Ishikawa (cell line): ENCODE measurements around the gene TEX261.

Experiments used
- CEBPB ChIP-seq: IDR thresholded peaks from 2 replicates; pipeline ENCODE4 v1.6.1; 2012
- CREB1 ChIP-seq: IDR thresholded peaks from 2 replicates; pipeline ENCODE4 v1.6.1; 2012; ENCODE audit warnings: low read depth
- EGR1 ChIP-seq: IDR thresholded peaks from 2 replicates; pipeline ENCODE4 v1.6.1; 2012
- EP300 ChIP-seq: IDR thresholded peaks from 2 replicates; pipeline ENCODE4 v1.6.1; 2012; ENCODE audit warnings: borderline replicate concordance
- FOXM1 ChIP-seq: IDR thresholded peaks from 2 replicates; pipeline ENCODE4 v1.6.1; 2012; ENCODE audit warnings: low read depth, borderline replicate concordance
- NFIC ChIP-seq: IDR thresholded peaks from 2 replicates; pipeline ENCODE4 v1.6.1; 2012
- RAD21 ChIP-seq: IDR thresholded peaks from 2 replicates; pipeline ENCODE4 v1.6.1; 2012; ENCODE audit warnings: low read depth
- TAF1 ChIP-seq: IDR thresholded peaks from 2 replicates; pipeline ENCODE4 v1.6.1; 2012; ENCODE audit warnings: low read depth, mild to moderate bottlenecking
- TCF12 ChIP-seq: IDR thresholded peaks from 2 replicates; pipeline ENCODE4 v1.6.1; 2012; ENCODE audit warnings: low read depth
- TEAD4 ChIP-seq: IDR thresholded peaks from 2 replicates; pipeline ENCODE4 v1.6.1; 2012
- YY1 ChIP-seq: IDR thresholded peaks from 2 replicates; pipeline ENCODE4 v1.6.1; 2012; ENCODE audit warnings: low read depth
- ZBTB7A ChIP-seq: IDR thresholded peaks from 2 replicates; pipeline ENCODE4 v1.6.1; 2012; ENCODE audit warnings: low read depth
- TF ChIP-seq, protein P1 (sequence below): IDR thresholded peaks from 2 replicates; pipeline ENCODE4 v1.6.1; 2012
- TF ChIP-seq, protein P2 (sequence below): IDR thresholded peaks from 2 replicates; pipeline ENCODE4 v1.6.1; 2012; ENCODE audit warnings: low read depth, mild to moderate bottlenecking
- TF ChIP-seq, protein P3 (sequence below): IDR thresholded peaks from 2 replicates; pipeline ENCODE4 v1.6.1; 2012

The TEX261 gene

DNA sequence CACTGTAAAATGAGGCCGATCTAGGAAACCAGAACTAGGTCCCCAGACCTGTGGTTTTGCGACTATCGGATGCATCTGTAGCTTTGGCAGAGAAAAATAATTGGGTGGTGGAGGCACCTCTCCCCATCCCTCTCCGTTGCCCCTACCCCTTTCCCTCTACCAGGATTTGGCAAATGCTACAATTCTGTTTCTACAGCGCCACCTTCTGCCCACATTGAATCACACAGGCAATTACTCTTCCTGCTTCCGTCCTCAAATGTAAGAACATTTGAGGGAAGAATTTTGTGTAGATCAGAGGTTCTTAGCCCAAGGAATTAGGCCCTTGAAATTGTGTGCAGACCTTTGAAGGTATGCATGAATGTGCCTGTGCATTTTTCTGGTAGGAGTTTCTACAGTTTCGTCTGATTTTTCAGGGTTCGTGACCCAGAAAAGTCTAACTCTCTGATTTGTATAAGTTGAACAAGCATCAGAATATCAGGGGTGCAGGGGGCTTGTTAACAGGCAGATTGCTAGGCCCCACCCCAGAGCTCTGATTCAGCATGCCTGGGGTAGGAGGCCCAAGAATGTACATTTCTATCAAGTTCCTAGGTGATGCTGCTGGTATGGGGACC, 47.7 kb downstream of the TEX261 start:
- TF ChIP-seq TAF1 (no peak), RAD21 (peak; percentile 92)

DNA sequence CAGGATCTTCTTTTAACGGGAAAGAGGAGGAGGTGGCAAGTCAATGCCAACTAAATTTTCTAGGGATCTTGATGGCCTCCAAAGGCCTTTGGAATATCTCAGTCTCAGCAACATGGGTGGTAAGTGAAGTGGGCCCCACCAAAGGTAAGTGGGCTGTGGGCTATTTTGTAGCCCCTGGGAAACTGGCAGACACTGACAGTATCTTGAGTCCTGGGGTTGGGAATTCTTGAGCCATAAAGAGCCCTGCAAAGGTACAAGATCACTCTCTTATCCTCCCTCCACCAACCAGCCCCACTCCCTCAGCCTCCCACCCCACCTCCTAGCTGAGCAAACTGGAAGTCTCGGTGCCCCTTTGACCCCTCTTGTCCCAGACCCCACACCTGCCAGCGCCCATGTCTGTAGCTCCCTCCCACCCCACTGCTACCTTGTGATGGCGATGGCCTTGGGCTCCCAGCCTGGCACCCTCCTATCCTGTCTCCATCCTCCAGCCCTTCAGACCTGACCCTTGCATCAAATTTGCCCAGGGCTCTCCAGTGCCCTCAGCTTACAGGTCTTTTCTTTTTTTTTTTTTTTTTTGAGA, 50.5 kb downstream of the TEX261 start:
- no peak for TF ChIP-seq EGR1
- TF ChIP-seq YY1 = no peak
- TF ChIP-seq EP300 = no peak
- TF ChIP-seq TEAD4 = no peak
- TF ChIP-seq, protein P1, sequence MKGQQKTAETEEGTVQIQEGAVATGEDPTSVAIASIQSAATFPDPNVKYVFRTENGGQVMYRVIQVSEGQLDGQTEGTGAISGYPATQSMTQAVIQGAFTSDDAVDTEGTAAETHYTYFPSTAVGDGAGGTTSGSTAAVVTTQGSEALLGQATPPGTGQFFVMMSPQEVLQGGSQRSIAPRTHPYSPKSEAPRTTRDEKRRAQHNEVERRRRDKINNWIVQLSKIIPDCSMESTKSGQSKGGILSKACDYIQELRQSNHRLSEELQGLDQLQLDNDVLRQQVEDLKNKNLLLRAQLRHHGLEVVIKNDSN = no peak
- no peak for TF ChIP-seq TCF12
- TF ChIP-seq, protein P2, sequence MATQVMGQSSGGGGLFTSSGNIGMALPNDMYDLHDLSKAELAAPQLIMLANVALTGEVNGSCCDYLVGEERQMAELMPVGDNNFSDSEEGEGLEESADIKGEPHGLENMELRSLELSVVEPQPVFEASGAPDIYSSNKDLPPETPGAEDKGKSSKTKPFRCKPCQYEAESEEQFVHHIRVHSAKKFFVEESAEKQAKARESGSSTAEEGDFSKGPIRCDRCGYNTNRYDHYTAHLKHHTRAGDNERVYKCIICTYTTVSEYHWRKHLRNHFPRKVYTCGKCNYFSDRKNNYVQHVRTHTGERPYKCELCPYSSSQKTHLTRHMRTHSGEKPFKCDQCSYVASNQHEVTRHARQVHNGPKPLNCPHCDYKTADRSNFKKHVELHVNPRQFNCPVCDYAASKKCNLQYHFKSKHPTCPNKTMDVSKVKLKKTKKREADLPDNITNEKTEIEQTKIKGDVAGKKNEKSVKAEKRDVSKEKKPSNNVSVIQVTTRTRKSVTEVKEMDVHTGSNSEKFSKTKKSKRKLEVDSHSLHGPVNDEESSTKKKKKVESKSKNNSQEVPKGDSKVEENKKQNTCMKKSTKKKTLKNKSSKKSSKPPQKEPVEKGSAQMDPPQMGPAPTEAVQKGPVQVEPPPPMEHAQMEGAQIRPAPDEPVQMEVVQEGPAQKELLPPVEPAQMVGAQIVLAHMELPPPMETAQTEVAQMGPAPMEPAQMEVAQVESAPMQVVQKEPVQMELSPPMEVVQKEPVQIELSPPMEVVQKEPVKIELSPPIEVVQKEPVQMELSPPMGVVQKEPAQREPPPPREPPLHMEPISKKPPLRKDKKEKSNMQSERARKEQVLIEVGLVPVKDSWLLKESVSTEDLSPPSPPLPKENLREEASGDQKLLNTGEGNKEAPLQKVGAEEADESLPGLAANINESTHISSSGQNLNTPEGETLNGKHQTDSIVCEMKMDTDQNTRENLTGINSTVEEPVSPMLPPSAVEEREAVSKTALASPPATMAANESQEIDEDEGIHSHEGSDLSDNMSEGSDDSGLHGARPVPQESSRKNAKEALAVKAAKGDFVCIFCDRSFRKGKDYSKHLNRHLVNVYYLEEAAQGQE = no peak
- TF ChIP-seq TAF1 = no peak
- TF ChIP-seq NFIC = no peak
- TF ChIP-seq, protein P3, sequence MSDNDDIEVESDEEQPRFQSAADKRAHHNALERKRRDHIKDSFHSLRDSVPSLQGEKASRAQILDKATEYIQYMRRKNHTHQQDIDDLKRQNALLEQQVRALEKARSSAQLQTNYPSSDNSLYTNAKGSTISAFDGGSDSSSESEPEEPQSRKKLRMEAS = no peak
- no peak for TF ChIP-seq ZBTB7A
- no peak for TF ChIP-seq RAD21
- TF ChIP-seq CEBPB = no peak
- no peak for TF ChIP-seq FOXM1
- no peak for TF ChIP-seq CREB1

DNA sequence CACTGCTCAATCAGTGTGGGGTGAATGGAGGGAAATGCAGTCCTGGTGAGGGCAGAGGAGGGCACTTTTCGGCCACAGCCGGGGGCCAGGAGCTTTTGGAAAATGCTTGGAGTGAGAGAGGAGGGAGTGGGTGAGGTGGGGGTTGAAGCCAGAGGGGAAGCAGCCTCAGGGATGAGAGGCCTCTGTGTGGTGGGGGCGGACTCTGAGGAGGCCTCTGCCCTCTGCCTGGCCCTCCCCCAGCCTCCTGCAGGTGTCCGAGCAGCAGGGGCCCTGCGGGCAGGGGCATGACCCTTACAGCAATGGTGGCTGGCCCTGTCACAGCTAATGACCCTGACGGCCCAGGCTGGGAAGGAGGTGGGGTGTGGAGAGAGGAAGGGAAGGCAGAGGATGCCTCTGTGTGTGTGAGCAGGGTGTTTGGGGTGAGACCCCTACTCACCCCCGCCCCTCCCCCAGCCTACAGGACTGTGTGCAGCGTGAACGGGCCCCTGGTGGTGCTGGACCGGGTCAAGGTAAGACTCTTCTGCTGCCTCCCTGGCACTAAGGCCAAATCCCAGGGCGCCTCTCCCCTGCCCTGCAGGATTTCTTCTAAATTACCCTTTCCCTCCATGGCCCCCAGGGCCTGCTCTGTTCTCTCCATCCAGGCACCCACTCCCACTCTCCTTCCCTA, 51.3 kb downstream of the TEX261 start:
- TF ChIP-seq TAF1 = no peak

DNA sequence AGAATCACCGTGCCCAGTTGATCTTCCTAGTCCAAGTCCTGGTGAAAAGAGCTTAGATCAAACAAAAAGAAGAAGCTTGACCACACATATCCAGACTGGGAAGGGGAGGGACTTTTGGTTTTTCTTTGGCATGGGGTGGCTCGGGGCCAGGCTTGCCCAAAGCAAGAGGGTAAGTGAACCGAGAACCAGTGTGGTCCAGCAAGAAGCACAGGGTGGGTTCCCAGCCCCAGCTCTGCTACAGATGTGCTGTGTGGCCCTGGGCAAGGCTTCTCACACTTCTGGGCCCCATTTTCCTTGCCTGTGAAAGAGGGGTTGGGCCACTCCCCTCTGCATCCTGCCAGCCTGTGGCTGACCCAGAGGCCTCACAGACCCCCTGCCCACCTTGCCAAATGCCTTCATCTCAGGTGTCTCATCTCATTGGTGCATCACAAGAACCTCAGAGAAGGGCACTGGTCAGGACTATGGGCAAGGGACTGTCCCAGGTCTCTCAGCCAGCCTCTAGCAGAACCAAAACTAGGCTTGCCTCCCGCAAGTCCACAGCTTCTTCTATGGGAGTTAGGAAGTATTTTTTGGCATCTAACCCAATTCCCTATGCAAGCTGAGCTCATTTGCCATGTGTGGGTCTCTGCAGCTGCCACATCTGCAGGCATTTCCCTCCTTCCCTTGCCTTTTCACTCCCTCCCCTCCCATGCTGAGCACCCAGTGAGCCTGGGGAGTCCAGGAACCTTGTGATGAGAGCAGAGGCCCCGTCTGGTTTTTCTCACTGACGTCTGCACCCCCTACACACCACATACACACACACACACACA, 52.1 kb downstream of the TEX261 start:
- no peak for TF ChIP-seq TCF12
- no peak for TF ChIP-seq YY1

DNA sequence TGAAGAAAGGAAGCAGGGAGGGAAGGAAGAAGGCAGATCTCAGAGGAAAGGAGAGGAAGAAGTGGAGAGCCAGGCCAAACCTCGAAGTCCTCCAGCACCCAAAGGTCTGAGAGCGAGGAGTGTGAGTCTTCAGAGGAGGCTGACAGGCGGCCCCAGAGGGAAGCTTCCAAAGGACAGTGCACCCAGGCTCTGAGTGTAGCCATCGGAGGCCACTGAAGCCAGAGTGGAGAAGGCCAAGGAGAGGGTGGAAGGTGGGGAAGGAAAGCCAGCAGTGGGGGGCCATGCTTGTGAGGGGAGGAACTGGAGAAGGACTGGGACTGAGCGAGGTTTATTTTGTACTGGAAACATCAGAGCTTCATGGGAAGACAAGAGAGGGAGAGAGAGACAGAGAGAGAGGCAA, 53.0 kb downstream of the TEX261 start:
- no peak for TF ChIP-seq FOXM1
- TF ChIP-seq, protein P2 = no peak
- TF ChIP-seq TAF1 = no peak
- TF ChIP-seq TCF12 = no peak
- no peak for TF ChIP-seq EP300
- no peak for TF ChIP-seq CEBPB
- TF ChIP-seq, protein P1 = no peak
- no peak for TF ChIP-seq CREB1
- TF ChIP-seq RAD21 = no peak
- no peak for TF ChIP-seq EGR1

DNA sequence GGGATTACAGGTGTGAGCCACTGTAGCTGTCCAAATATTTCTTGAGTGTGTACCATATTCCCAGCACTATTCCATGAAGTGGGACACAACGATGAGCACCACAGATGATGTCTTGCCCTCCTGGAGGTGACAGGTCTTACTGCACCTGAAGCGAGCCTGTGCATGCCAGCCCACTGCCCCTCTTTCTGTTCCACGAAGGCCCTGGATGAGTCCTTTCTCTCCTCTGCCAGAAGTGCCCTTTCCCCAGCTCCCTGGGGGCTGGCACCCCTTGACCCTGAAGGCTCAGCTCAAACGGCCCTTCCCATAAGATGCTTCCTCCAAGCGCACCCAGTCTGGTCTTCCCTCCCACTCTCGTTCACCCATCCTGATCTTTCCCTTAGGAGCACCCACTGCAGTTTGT, 53.5 kb downstream of the TEX261 start:
- TF ChIP-seq NFIC (no peak), TEAD4 (no peak), ZBTB7A (no peak), CREB1 (no peak), CEBPB (no peak), EGR1 (no peak), RAD21 (no peak), FOXM1 (no peak), TCF12 (no peak), YY1 (no peak), EP300 (no peak), TAF1 (no peak)
- TF ChIP-seq, protein P2 = no peak
- TF ChIP-seq, protein P1 = no peak
- TF ChIP-seq, protein P3 = no peak
